HG03558 (cell line): Measurements from ENCODE around the gene PDIA4.

Source experiments
- ATAC-seq: cut with Tn5 transposase; IDR thresholded peaks from one replicate; pipeline ENCODE4 v1.9.1; 2021; ENCODE audit warnings: moderate number of reproducible peaks; ENCODE audit not compliant: unreplicated experiment; ENCODE audit errors: extremely low read depth

The PDIA4 gene

GRCh38 chr7:148978091-148978490 lies 50.2 kb downstream of the PDIA4 start:
- no peak for ATAC-seq

- no peak for ATAC-seq
Observed at GRCh38 chr7:148975896-148976295, 52.4 kb downstream of the PDIA4 start.

- ATAC-seq, result no peak
Observed at GRCh38 chr7:148973256-148973655, 55.0 kb downstream of the PDIA4 start.

GRCh38 chr7:148972375-148972774 lies 55.9 kb downstream of the PDIA4 start:
- no peak for ATAC-seq

GRCh38 chr7:148967602-148968001 lies 60.7 kb downstream of the PDIA4 start:
- ATAC-seq, result no peak

GRCh38 chr7:148967032-148967372 lies 61.3 kb downstream of the PDIA4 start:
- no peak for ATAC-seq

GRCh38 chr7:148964483-148965267 lies 63.6 kb downstream of the PDIA4 start:
- no peak for ATAC-seq

- ATAC-seq, result no peak
Observed at GRCh38 chr7:148963583-148964482, 64.5 kb downstream of the PDIA4 start.

GRCh38 chr7:148962823-148963582 lies 65.3 kb downstream of the PDIA4 start:
- peak; percentile 35 for ATAC-seq

GRCh38 chr7:148962440-148962822 lies 65.9 kb downstream of the PDIA4 start:
- ATAC-seq, result no peak

- ATAC-seq, result no peak
Observed at GRCh38 chr7:148959726-148960125, 68.6 kb downstream of the PDIA4 start.

- ATAC-seq, result no peak
Observed at GRCh38 chr7:148958061-148958460, 70.2 kb downstream of the PDIA4 start.

- ATAC-seq, result no peak
Observed at GRCh38 chr7:148954766-148955165, 73.5 kb downstream of the PDIA4 start.

- ATAC-seq, result no peak
Observed at GRCh38 chr7:148953676-148954075, 74.6 kb downstream of the PDIA4 start.
